ENCODE data around the gene TMEM131. TPM values are rescaled to one million over a fixed set of nuclear protein-coding genes. Genes with fewer than 3 reads are reported as not detected.
A peak's percentile ranks its signal among the peaks of the same experiment; 100 is the strongest.

TMEM131 gene
- total RNA-seq, 1 donor from 2014 or later, result 41.7 TPM

GRCh38 chr2:97724073-97724410 lies 271.7 kb downstream of the TMEM131 start:
- DNase-seq, result no peak
- Mint-ChIP-seq H3K4me1 (peaks cover 48% of the 10 kb centered on the region), H3K27ac (no peak overlapping the region), H3K9me3 (peaks cover 5% of the 10 kb centered on the region), H3K4me3 (no peak overlapping the region), H3K27me3 (no peaks in the 10 kb centered on the region), H3K36me3 (ENCODE audit: low read depth) (peaks cover 81% of the 10 kb centered on the region)
- intact Hi-C loops (cut with micrococcal nuclease), result no loop called here

GRCh38 chr2:97723156-97724072 lies 272.3 kb downstream of the TMEM131 start:
- peaks cover 81% of the 10 kb centered on the region for H3K36me3 Mint-ChIP-seq (ENCODE audit: low read depth)
- H3K27me3 Mint-ChIP-seq, result no peaks in the 10 kb centered on the region
- intact Hi-C loops (cut with micrococcal nuclease), result no loop called here
- H3K9me3 Mint-ChIP-seq, result peaks cover 3% of the 10 kb centered on the region
- no peak overlapping the region for H3K4me3 Mint-ChIP-seq
- H3K27ac Mint-ChIP-seq, result no peak overlapping the region
- H3K4me1 Mint-ChIP-seq, result peaks cover 53% of the 10 kb centered on the region
- no peak for DNase-seq

GRCh38 chr2:97722227-97722626 lies 273.5 kb downstream of the TMEM131 start:
- no peak overlapping the region for H3K27ac Mint-ChIP-seq
- DNase-seq, result no peak
- peaks cover 79% of the 10 kb centered on the region for H3K36me3 Mint-ChIP-seq (ENCODE audit: low read depth)
- peaks cover 54% of the 10 kb centered on the region for H3K4me1 Mint-ChIP-seq
- no peak overlapping the region for H3K4me3 Mint-ChIP-seq
- H3K9me3 Mint-ChIP-seq, result peaks cover 3% of the 10 kb centered on the region
- intact Hi-C loops (cut with micrococcal nuclease), result no loop called here
- no peaks in the 10 kb centered on the region for H3K27me3 Mint-ChIP-seq

- peaks cover 60% of the 10 kb centered on the region for H3K4me1 Mint-ChIP-seq
- no peaks in the 10 kb centered on the region for H3K9me3 Mint-ChIP-seq
- intact Hi-C loops (cut with micrococcal nuclease), result no loop called here
- H3K4me3 Mint-ChIP-seq, result peak overlapping the region; percentile 55
- DNase-seq, result no peak
- H3K27me3 Mint-ChIP-seq, result no peaks in the 10 kb centered on the region
- peaks cover 75% of the 10 kb centered on the region for H3K36me3 Mint-ChIP-seq (ENCODE audit: low read depth)
- H3K27ac Mint-ChIP-seq, result peak overlapping the region; percentile 71
These were observed 275.0 kb downstream of the TMEM131 start for GRCh38 chr2:97720746-97721145.

- Mint-ChIP-seq H3K4me1 (peaks cover 66% of the 10 kb centered on the region), H3K36me3 (ENCODE audit: low read depth) (peaks cover 75% of the 10 kb centered on the region), H3K4me3 (peak overlapping the region; percentile 92), H3K27ac (peak overlapping the region; percentile 86), H3K27me3 (no peaks in the 10 kb centered on the region), H3K9me3 (no peaks in the 10 kb centered on the region)
- intact Hi-C loops (cut with micrococcal nuclease), result loop anchor here (10.0 kb wide), 1 partner anchor 275 kb away; the partner anchor contains the start of gene TMEM131
- DNase-seq, result no peak
These were observed 276.2 kb downstream of the TMEM131 start for GRCh38 chr2:97719362-97720155.

GRCh38 chr2:97718942-97719341 lies 276.8 kb downstream of the TMEM131 start:
- Mint-ChIP-seq H3K9me3 (no peaks in the 10 kb centered on the region), H3K27me3 (no peaks in the 10 kb centered on the region), H3K4me1 (peaks cover 69% of the 10 kb centered on the region), H3K4me3 (peak overlapping the region; percentile 92), H3K36me3 (ENCODE audit: low read depth) (peaks cover 75% of the 10 kb centered on the region), H3K27ac (peak overlapping the region; percentile 86)
- intact Hi-C loops (cut with micrococcal nuclease), result loop anchor here (1.0 to 10.0 kb wide), 2 partner anchors 9 to 276 kb away; partner anchors contain the start of gene TMEM131
- DNase-seq, result no peak

- H3K36me3 Mint-ChIP-seq (ENCODE audit: low read depth), result peaks cover 75% of the 10 kb centered on the region
- peak; percentile 92 for DNase-seq
- H3K27me3 Mint-ChIP-seq, result no peaks in the 10 kb centered on the region
- peaks cover 71% of the 10 kb centered on the region for H3K4me1 Mint-ChIP-seq
- intact Hi-C loops (cut with micrococcal nuclease), result loop anchor here (1.0 to 10.0 kb wide), 2 partner anchors 8 to 277 kb away; partner anchors contain the start of gene TMEM131
- peak overlapping the region; percentile 92 for H3K4me3 Mint-ChIP-seq
- peak overlapping the region; percentile 86 for H3K27ac Mint-ChIP-seq
- no peaks in the 10 kb centered on the region for H3K9me3 Mint-ChIP-seq
These were observed 277.5 kb downstream of the TMEM131 start for GRCh38 chr2:97718051-97718882.

- Mint-ChIP-seq H3K9me3 (no peaks in the 10 kb centered on the region), H3K36me3 (ENCODE audit: low read depth) (peaks cover 69% of the 10 kb centered on the region), H3K27me3 (no peaks in the 10 kb centered on the region), H3K27ac (peak overlapping the region; percentile 86), H3K4me3 (peak overlapping the region; percentile 92), H3K4me1 (peaks cover 72% of the 10 kb centered on the region)
- DNase-seq, result no peak
- intact Hi-C loops (cut with micrococcal nuclease), result loop anchor here (10.0 kb wide), 1 partner anchor 277 kb away; the partner anchor contains the start of gene TMEM131
These were observed 278.1 kb downstream of the TMEM131 start for GRCh38 chr2:97717613-97717995.

- no peaks in the 10 kb centered on the region for H3K9me3 Mint-ChIP-seq
- intact Hi-C loops (cut with micrococcal nuclease), result loop anchor here (10.0 kb wide), 1 partner anchor 278 kb away; the partner anchor contains the start of gene TMEM131
- peak overlapping the region; percentile 92 for H3K4me3 Mint-ChIP-seq
- H3K4me1 Mint-ChIP-seq, result peaks cover 76% of the 10 kb centered on the region
- H3K27ac Mint-ChIP-seq, result peak overlapping the region; percentile 86
- H3K36me3 Mint-ChIP-seq (ENCODE audit: low read depth), result peaks cover 65% of the 10 kb centered on the region
- H3K27me3 Mint-ChIP-seq, result no peaks in the 10 kb centered on the region
- DNase-seq, result no peak
These were observed 278.8 kb downstream of the TMEM131 start for GRCh38 chr2:97716695-97717612.

GRCh38 chr2:97715951-97716694 lies 279.6 kb downstream of the TMEM131 start:
- DNase-seq, result no peak
- Mint-ChIP-seq H3K4me3 (peak overlapping the region; percentile 92), H3K27me3 (no peaks in the 10 kb centered on the region), H3K27ac (peak overlapping the region; percentile 100), H3K9me3 (no peaks in the 10 kb centered on the region), H3K4me1 (peaks cover 83% of the 10 kb centered on the region), H3K36me3 (ENCODE audit: low read depth) (peaks cover 64% of the 10 kb centered on the region)
- intact Hi-C loops (cut with micrococcal nuclease), result loop anchor here (10.0 kb wide), 1 partner anchor 279 kb away; the partner anchor contains the start of gene TMEM131

GRCh38 chr2:97714950-97715652 lies 280.6 kb downstream of the TMEM131 start:
- Mint-ChIP-seq H3K27me3 (no peaks in the 10 kb centered on the region), H3K4me3 (peak overlapping the region; percentile 92), H3K27ac (peak overlapping the region; percentile 100), H3K36me3 (ENCODE audit: low read depth) (peaks cover 57% of the 10 kb centered on the region), H3K4me1 (peaks cover 82% of the 10 kb centered on the region), H3K9me3 (no peaks in the 10 kb centered on the region)
- no peak for DNase-seq
- intact Hi-C loops (cut with micrococcal nuclease), result loop anchor here (10.0 kb wide), 1 partner anchor 280 kb away; the partner anchor contains the start of gene TMEM131

Data from activated CD4-positive, alpha-beta T cell treated with anti-CD3 and anti-CD28 coated beads, Interleukin-2, amount 10 ng/mL, durations not matched to agents 24 days and 14 days (primary cell).